Uterus (tissue), 4 donors: Measurements from ENCODE around the gene KRTAP6-2. TPM values are rescaled to one million over a fixed set of nuclear protein-coding genes. Genes with fewer than 3 reads are reported as not detected.

Experiments
- DNase-seq, 2 donors: peaks; one replicate each; pipeline ENCODE4 v3.0.0-alpha.2; 2019 to 2020
- H3K27ac ChIP-seq, 2 donors: fragments of 200-600 bp; sonication (generic); 1 replicate in 1 of 2; 2 replicates in 1 of 2; pipeline ENCODE4 v1.5.1; 2016 to 2018
- H3K27me3 ChIP-seq, 2 donors: fragments of 200-600 bp; sonication (generic); one replicate each; pipeline ENCODE4 v1.5.1; 2018 to 2019; ENCODE audit warnings: control low read depth in 1 of 2
- H3K36me3 ChIP-seq, 2 donors: fragments of 200-600 bp; sonication (generic); one replicate each; pipeline ENCODE4 v1.5.1; 2019; ENCODE audit warnings: control low read depth in 1 of 2
- H3K4me1 ChIP-seq, 2 donors: fragments of 200-600 bp; sonication (generic); one replicate each; pipeline ENCODE4 v1.5.1; 2018 to 2019; ENCODE audit warnings: control low read depth in 1 of 2
- H3K4me3 ChIP-seq, 2 donors: fragments of 200-600 bp; sonication (generic); 1 replicate in 1 of 2; 2 replicates in 1 of 2; pipeline ENCODE4 v1.5.1; 2018 to 2019; ENCODE audit warnings: mild to moderate bottlenecking in 1 of 2
- H3K9me3 ChIP-seq, 2 donors: fragments of 200-600 bp; sonication (generic); one replicate each; pipeline ENCODE4 v1.5.1; 2019; ENCODE audit warnings: control low read depth in 1 of 2
- POLR2A ChIP-seq, 2 donors: fragments of 450-650 bp; IDR thresholded peaks; one replicate each; pipeline ENCODE4 v1.6.1; 2016; ENCODE audit warnings: antibody characterized with exemption in 2 of 2, mild to moderate bottlenecking in 1 of 2, moderate library complexity in 1 of 2
- intact Hi-C: fragments of 100-400 bp; cut with DNase I; formaldehyde crosslinking; loops from one replicate; pipeline ENCODE4 v1.15.1; 2023; ENCODE audit warnings: low total_unique reads
- total RNA-seq, 4 donors: library from RNA; depleted of rRNA in 3 of 4; stranded (reverse); fragments of >200 nt in 3 of 4; gene quantifications; one replicate each; pipeline versions ENCODE4 v1.1.0 to v1.2.4, GENCODE V29; 2014 to 2023
- TF ChIP-seq, protein P1 (sequence below), 4 experiments: fragments of 200-600 bp in 2 of 4; fragments of 450-650 bp in 2 of 4; sonication (generic) in 2 of 4; IDR thresholded peaks; one replicate each; pipeline ENCODE4 v1.5.1; 2016 to 2019; ENCODE audit warnings: antibody characterized with exemption in 4 of 4, mild to moderate bottlenecking in 2 of 4, moderate library complexity in 1 of 4
- donor health status: DM: yes; HTN: yes; CAD: no.

The KRTAP6-2 gene
- not detected for total RNA-seq

GRCh38 chr21:30598802-30599201 lies at the start of gene KRTAP6-2:
TSS of gene KRTAP6-2 (minus strand) at chr21:30598902. CDS start at chr21:30598874, 28 bp downstream.
- Histone ChIP-seq H3K36me3 (no peaks in the 10 kb centered on the region), H3K27me3 (no peaks in the 10 kb centered on the region), H3K9me3 (no peaks in the 10 kb centered on the region), H3K4me1 (no peaks in the 10 kb centered on the region), H3K4me3 (no peak within 1 kb of the TSS), H3K27ac (no peak within 1 kb of the TSS)
- intact Hi-C loops: no loop called here
- TF ChIP-seq POLR2A (IDR thresholded peaks at IDR 0.05): no peak
- TF ChIP-seq, protein P1, sequence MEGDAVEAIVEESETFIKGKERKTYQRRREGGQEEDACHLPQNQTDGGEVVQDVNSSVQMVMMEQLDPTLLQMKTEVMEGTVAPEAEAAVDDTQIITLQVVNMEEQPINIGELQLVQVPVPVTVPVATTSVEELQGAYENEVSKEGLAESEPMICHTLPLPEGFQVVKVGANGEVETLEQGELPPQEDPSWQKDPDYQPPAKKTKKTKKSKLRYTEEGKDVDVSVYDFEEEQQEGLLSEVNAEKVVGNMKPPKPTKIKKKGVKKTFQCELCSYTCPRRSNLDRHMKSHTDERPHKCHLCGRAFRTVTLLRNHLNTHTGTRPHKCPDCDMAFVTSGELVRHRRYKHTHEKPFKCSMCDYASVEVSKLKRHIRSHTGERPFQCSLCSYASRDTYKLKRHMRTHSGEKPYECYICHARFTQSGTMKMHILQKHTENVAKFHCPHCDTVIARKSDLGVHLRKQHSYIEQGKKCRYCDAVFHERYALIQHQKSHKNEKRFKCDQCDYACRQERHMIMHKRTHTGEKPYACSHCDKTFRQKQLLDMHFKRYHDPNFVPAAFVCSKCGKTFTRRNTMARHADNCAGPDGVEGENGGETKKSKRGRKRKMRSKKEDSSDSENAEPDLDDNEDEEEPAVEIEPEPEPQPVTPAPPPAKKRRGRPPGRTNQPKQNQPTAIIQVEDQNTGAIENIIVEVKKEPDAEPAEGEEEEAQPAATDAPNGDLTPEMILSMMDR (IDR thresholded peaks at IDR 0.05): no peak
- DNase-seq: no peak

DNA sequence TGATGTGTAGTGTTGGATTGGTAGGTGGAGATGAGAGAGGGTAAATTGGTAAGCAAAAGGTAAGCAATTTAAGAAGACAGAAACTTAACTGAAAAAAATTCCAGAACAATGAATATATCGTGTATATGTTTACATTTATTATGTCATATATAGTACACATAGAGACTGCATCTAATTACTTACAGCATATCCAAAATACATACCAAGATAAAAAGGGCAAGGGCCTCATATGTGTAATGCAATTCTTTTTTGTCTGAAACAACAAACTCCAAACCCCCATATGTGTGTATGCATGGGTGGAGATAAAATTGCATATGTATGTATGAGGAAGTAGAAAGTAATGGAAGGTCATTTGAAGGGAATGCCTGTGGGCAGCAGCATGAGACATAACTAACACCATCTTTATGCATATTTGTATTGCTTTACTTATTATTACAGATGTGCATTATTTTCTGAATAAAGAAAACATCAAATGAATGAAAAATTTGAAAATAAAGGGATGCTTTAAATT lies 48.3 kb upstream of the KRTAP6-2 start:
- Histone ChIP-seq H3K4me3 (no peak overlapping the region), H3K27ac (no peak overlapping the region), H3K36me3 (no peaks in the 10 kb centered on the region), H3K9me3 (no peaks in the 10 kb centered on the region), H3K4me1 (no peaks in the 10 kb centered on the region), H3K27me3 (no peaks in the 10 kb centered on the region)
- no peak for DNase-seq
- intact Hi-C loops: no loop called here
- TF ChIP-seq, protein P1 (IDR thresholded peaks at IDR 0.05): no peak
- no peak for TF ChIP-seq POLR2A (IDR thresholded peaks at IDR 0.05)

DNA sequence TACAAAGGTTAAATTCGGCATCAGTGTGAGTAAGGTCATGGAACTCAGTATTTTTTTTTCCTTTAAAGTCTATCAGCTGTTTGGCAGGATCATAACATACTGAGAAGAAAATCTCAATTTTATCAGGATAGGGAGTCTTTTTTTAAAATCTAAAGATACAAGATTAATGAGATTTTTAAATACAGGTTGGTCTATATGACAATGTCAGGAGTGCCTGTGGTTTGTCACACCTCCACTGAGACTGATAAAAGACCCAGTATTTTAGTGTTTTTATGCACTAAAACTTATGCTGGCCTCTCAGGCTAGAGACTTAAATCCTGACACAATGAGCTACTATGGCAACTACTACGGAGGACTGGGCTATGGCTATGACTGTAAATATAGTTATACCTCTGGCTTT lies 43.9 kb upstream of the KRTAP6-2 start, which contains the start of gene KRTAP20-3:
KRTAP20-3 (plus strand) TSS at position 301 of the 400 bp plus-strand sequence.
- Histone ChIP-seq H3K9me3 (no peaks in the 10 kb centered on the region), H3K36me3 (no peaks in the 10 kb centered on the region), H3K4me3 (no peak within 1 kb of the TSS), H3K27ac (no peak within 1 kb of the TSS), H3K4me1 (no peaks in the 10 kb centered on the region), H3K27me3 (no peaks in the 10 kb centered on the region)
- DNase-seq: no peak
- no peak for TF ChIP-seq POLR2A (IDR thresholded peaks at IDR 0.05)
- TF ChIP-seq, protein P1 (IDR thresholded peaks at IDR 0.05): no peak
- intact Hi-C loops: no loop called here

GRCh38 chr21:30638686-30639085 lies 40.0 kb upstream of the KRTAP6-2 start:
- TF ChIP-seq, protein P1 (IDR thresholded peaks at IDR 0.05): no peak
- no peak for TF ChIP-seq POLR2A (IDR thresholded peaks at IDR 0.05)

GRCh38 chr21:30634906-30635305 lies 36.2 kb upstream of the KRTAP6-2 start, which contains the start of gene KRTAP20-2:
TSS of gene KRTAP20-2 (plus strand) at chr21:30635206. CDS start at chr21:30635264, 58 bp downstream.
- Histone ChIP-seq H3K27ac (no peak within 1 kb of the TSS), H3K36me3 (no peaks in the 10 kb centered on the region), H3K9me3 (no peaks in the 10 kb centered on the region), H3K27me3 (no peaks in the 10 kb centered on the region), H3K4me3 (no peak within 1 kb of the TSS), H3K4me1 (no peaks in the 10 kb centered on the region)
- no peak for DNase-seq
- intact Hi-C loops: no loop called here
- no peak for TF ChIP-seq POLR2A (IDR thresholded peaks at IDR 0.05)
- TF ChIP-seq, protein P1 (IDR thresholded peaks at IDR 0.05): no peak

More at GRCh38 chr21:30638686-30639085, 40.0 kb upstream of the KRTAP6-2 start:
- no peaks in the 10 kb centered on the region for H3K4me1 ChIP-seq
- no peak for DNase-seq
- intact Hi-C loops: no loop called here
- no peaks in the 10 kb centered on the region for H3K27me3 ChIP-seq
- no peaks in the 10 kb centered on the region for H3K36me3 ChIP-seq
- no peak overlapping the region for H3K4me3 ChIP-seq
- no peak overlapping the region for H3K27ac ChIP-seq
- no peaks in the 10 kb centered on the region for H3K9me3 ChIP-seq
